AG04449 (cell line): ENCODE results near the gene PITRM1.

Experiments used
- CTCF ChIA-PET: fragments of 350-600 bp; formaldehyde crosslinking; extraction: SDS; loops from one replicate; lab custom pipeline; 2021; ENCODE audit warnings: antibody characterized with exemption; lab: Yijun Ruan, JAX
- POLR2A ChIA-PET: fragments of 400-600, 350-600 bp; formaldehyde crosslinking; extraction: SDS; loops from one replicate; lab custom pipeline; 2020; ENCODE audit warnings: antibody characterized with exemption, inconsistent platforms; lab: Yijun Ruan, JAX
- DNase-seq: peaks from one replicate; pipeline ENCODE4 v3.0.0-alpha.2; 2010; ENCODE audit warnings: low read depth, low spot score
- H3K4me3 ChIP-seq: 2 replicates; pipeline ENCODE4 v1.5.1; 2011; ENCODE audit warnings: low read depth, mild to moderate bottlenecking, control low read depth, low read length
- TF ChIP-seq, protein P1 (sequence below): IDR thresholded peaks from one replicate; pipeline ENCODE4 v1.5.1; 2011; ENCODE audit warnings: mild to moderate bottlenecking, moderate library complexity, low read length, control low read depth, inconsistent platforms; ENCODE audit not compliant: insufficient read depth; ENCODE audit errors: missing control alignments

The PITRM1 gene

DNA sequence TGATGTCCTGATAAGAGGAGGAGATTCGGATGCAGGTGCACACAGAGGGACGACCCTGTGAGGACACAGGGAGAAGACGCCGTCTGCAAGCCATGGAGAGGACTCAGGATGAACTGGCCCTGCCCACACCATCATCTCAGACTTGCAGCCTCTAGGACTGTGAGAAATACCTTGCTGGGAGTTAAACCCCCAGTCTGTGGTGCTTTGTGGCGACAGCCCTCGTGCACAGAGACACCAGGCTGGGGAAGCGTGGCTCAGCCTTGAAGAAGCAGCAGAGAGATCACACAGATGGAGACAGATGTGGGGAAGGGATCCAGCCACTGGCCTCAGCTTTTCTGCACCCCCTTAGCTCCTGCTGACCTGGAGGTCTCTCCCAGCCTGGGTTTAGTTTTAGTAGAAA, 26.3 kb upstream of the PITRM1 start:
- TF ChIP-seq, protein P1, sequence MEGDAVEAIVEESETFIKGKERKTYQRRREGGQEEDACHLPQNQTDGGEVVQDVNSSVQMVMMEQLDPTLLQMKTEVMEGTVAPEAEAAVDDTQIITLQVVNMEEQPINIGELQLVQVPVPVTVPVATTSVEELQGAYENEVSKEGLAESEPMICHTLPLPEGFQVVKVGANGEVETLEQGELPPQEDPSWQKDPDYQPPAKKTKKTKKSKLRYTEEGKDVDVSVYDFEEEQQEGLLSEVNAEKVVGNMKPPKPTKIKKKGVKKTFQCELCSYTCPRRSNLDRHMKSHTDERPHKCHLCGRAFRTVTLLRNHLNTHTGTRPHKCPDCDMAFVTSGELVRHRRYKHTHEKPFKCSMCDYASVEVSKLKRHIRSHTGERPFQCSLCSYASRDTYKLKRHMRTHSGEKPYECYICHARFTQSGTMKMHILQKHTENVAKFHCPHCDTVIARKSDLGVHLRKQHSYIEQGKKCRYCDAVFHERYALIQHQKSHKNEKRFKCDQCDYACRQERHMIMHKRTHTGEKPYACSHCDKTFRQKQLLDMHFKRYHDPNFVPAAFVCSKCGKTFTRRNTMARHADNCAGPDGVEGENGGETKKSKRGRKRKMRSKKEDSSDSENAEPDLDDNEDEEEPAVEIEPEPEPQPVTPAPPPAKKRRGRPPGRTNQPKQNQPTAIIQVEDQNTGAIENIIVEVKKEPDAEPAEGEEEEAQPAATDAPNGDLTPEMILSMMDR: no peak
- POLR2A ChIA-PET: interaction anchor here (1.8 kb wide), 1 partner anchor 576 kb away, joined by 13 read pairs; no protein-coding TSS in a partner anchor
- no peak overlapping the region for H3K4me3 ChIP-seq
- no peak for DNase-seq
- CTCF ChIA-PET: no interaction called here

DNA sequence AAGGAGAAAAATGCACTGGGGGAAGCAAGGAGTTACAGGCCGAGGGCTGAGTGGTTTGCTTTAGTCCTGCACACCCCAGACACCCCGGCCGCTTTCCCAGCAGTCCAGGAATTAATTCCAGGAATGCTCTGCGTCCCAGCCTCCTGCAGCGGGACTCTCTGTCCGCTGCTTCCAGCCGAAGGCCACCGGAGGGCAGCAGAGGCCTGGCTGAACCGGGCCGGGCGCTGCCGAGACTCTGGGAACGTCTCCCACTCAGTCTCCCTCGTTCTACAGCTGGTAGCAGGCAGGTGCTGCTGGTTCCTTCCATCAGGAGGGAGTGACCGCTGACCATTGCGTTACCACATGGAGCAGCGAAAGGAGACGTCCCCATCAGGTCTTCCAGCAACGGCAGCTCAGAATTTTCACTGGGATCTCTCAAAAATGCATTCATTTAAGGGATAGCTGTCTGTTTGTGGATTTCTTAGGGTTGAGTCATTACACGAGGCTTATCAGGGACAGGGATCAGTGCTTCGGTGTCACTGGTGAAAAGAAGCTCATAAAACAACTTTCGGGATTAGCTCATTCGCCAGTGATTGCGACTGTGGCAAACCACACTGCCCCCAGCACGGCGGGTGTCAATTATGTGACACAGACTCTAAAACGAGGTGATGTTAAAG, 24.9 kb upstream of the PITRM1 start:
- TF ChIP-seq, protein P1: peak; percentile 93
- peak overlapping the region; percentile 57 for H3K4me3 ChIP-seq
- peak; percentile 51 for DNase-seq
- ChIA-PET POLR2A (interaction anchor here (0.7 to 1.8 kb wide), 6 partner anchors 19 to 588 kb away, joined by 3 to 13 read pairs (median 3); partner anchors contain the start of gene KLF6), CTCF (interaction anchor here (0.6 to 2.4 kb wide), 41 partner anchors 9 to 1618 kb away, joined by 3 to 20 read pairs (median 4); partner anchors contain the start of gene KLF6)

DNA sequence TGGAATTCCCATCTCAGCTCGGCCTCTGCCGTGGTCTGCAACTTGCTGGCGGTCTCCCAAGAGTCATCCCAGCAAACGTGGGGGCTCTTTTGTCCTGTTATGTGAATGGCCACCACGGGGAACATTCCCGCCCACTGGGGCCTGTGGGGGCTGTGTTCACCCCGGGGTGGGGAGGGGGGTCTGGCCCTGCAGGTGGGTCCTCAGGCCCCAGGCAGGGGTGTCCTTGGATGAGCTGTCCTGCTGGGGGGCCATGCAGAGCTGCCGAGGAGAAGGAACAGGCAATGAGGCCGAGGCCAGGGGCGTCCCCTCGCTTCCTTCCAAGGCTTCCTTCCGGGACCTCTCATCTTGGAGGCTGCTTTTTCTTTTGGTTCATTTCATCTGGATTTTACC, 24.4 kb upstream of the PITRM1 start:
- TF ChIP-seq, protein P1: no peak
- ChIA-PET CTCF (interaction anchor here (0.7 to 2.4 kb wide), 27 partner anchors 8 to 1618 kb away, joined by 3 to 20 read pairs (median 5); no protein-coding TSS in a partner anchor), POLR2A (interaction anchor here (1.0 to 1.8 kb wide), 3 partner anchors 29 to 578 kb away, joined by 3 to 13 read pairs (median 3); no protein-coding TSS in a partner anchor)
- no peak overlapping the region; the same call in 1 of the 2 replicates for H3K4me3 ChIP-seq
- DNase-seq: no peak

DNA sequence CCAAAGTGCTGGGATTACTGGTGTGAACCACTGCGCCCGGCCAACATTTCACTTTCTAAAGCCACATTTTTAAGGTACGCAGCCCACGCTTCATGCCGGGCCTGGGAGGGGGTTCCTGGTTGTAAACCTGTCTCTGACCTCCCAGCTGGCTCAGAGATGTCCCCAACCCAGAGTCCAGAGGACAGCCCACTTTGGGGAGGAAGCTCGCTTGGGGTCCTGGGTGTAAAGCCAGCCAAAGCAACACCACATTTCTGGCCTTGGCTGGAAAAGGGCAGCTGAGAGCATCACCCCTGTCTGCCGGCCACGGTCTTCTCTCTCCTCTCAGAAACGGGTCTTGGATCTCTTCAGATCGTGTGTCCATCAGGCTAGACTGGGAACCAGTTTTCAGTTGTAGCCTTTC, 23.9 kb upstream of the PITRM1 start:
- no peak for DNase-seq
- TF ChIP-seq, protein P1: no peak
- POLR2A ChIA-PET: no interaction called here
- H3K4me3 ChIP-seq: no peak overlapping the region
- CTCF ChIA-PET: interaction anchor here (0.7 to 2.4 kb wide), 13 partner anchors 10 to 1618 kb away, joined by 3 to 20 read pairs (median 3); no protein-coding TSS in a partner anchor

DNA sequence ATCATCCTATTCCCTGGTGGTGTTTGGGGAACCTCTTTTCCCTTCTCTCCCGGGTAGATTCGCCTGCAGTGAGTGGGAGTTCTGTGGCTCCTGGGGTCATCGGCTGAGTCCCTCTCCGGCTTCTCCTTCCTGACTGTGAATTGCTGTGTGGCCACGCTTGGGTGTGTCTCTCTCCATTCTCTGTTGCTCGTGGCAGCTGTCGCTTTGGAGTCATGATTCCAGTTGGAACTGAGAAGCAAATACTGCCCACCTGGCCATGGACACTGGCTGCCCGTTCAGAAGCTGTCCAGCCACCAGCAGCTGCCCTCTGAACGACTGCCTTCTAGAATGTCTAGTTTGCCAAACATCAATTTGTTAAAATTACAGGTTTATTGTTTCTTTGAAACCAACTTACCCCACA, 23.1 kb upstream of the PITRM1 start:
- DNase-seq: no peak
- TF ChIP-seq, protein P1: no peak
- POLR2A ChIA-PET: no interaction called here
- H3K4me3 ChIP-seq: no peak overlapping the region
- CTCF ChIA-PET: interaction anchor here (0.9 to 2.2 kb wide), 11 partner anchors 10 to 1461 kb away, joined by 3 to 8 read pairs (median 4); no protein-coding TSS in a partner anchor

DNA sequence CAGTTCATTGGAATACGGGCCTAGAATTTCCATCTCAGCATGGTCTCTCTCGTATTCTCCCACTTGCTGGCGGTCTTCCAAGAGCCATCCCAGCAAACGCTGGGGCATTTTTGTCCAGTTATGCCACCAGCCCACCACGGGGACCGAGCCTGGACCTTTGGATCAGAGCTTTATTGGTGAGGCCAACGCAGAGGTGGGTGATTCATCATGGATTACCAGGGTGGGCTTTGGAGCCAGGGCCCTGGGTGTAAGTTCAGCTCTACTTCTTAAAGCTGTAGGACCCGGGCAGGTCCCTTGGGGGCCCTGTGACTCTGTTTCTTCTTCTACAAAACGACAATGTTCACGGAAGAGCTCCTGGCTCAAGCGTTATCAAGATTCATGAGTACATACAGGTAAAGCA, 22.7 kb upstream of the PITRM1 start:
- CTCF ChIA-PET: interaction anchor here (0.6 to 2.2 kb wide), 12 partner anchors 9 to 1619 kb away, joined by 3 to 8 read pairs (median 4); no protein-coding TSS in a partner anchor
- no peak overlapping the region for H3K4me3 ChIP-seq
- DNase-seq: no peak
- TF ChIP-seq, protein P1: no peak
- POLR2A ChIA-PET: no interaction called here
